ENCODE data around the gene DESI1. TPM values are rescaled to one million over a fixed set of nuclear protein-coding genes. Genes with fewer than 3 reads are reported as not detected.
"Not testable (repeated sequence)": the region's sequence is repeated elsewhere in the genome, so short reads cannot be mapped to it uniquely, and the experiment has no call there.

The DESI1 gene
- total RNA-seq, 2 donors from 2014 or later = 16.3 to 19.1 TPM

DNA sequence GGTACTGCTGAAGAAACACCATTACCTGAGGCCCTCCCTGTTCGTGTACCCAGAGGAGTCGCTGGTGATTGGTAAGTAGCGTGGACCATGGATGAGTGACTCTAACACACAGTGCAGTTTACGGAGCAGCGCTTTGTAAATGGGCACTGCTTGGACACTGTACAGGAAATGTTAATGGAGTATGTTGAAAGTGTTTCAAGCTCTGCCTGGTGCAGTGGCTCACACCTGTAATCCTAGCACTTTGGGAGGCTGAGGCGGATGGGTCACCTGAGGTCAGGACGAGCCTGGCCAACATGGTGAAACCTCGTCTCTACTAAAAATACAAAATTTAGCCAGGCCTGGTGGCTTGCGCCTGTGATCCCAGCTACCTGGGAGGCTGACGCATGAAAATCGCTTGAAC is 30.0 kb upstream of the DESI1 start:
- no peaks in the 10 kb centered on the region for H3K27me3 Mint-ChIP-seq
- no peaks in the 10 kb centered on the region for H3K4me1 Mint-ChIP-seq
- no peaks in the 10 kb centered on the region for H3K9me3 ChIP-seq (ENCODE audit: control insufficient read depth, low read length, poor library complexity, severe bottlenecking)
- no peaks in the 10 kb centered on the region for H3K36me3 Mint-ChIP-seq (ENCODE audit: low read depth)
- ATAC-seq = no peak
- no peak for DNase-seq
- H3K4me3 Mint-ChIP-seq = no peak overlapping the region
- H3K27ac Mint-ChIP-seq = no peak overlapping the region

DNA sequence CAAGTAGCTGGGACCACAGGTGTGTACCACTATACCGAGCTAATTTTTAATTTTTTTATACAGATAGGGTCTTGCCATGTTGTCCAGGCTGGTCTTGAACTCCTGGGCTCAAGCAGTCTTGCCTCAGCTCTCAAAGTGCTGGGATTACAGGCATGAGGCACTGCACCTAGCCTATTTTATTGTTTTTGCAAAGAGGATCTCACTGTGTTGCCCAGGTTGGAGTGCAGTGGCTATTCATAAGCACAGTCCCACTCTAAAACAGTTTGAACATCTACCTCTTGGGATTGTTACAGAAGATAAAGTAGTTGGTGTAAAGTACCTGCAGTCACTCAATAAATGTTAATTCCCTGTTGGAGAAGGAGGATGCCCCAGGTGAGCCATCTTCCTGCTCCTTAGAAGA is 29.4 kb upstream of the DESI1 start:
- ATAC-seq = no peak
- no peaks in the 10 kb centered on the region for H3K9me3 ChIP-seq (ENCODE audit: control insufficient read depth, low read length, poor library complexity, severe bottlenecking)
- H3K36me3 Mint-ChIP-seq (ENCODE audit: low read depth) = no peaks in the 10 kb centered on the region
- H3K27ac Mint-ChIP-seq = no peak overlapping the region
- no peak overlapping the region for H3K4me3 Mint-ChIP-seq
- DNase-seq = no peak
- H3K4me1 Mint-ChIP-seq = no peaks in the 10 kb centered on the region
- H3K27me3 Mint-ChIP-seq = no peaks in the 10 kb centered on the region

DNA sequence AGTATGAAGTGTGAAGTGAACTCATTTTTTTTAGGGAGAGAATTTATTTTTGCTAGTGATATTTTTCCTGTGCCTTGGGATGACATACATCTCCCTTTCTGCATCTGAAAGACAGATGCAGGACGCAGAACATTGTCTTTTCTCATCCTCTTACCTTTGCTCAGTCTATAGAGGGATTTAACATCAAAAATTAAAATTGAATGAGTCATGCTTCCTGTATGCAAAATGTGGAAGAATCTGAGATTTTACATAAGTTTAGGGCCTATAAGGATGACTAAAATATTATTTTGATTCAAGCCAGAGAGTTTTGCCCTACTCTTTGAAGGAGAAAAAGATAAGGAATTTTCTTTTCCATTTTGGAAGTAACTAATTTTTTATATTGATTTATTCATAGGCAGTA is 27.6 kb upstream of the DESI1 start:
- no peak overlapping the region for H3K27ac Mint-ChIP-seq
- no peaks in the 10 kb centered on the region for H3K9me3 ChIP-seq (ENCODE audit: control insufficient read depth, low read length, poor library complexity, severe bottlenecking)
- H3K27me3 Mint-ChIP-seq = no peaks in the 10 kb centered on the region
- ATAC-seq (no peak), DNase-seq (no peak)
- no peaks in the 10 kb centered on the region for H3K36me3 Mint-ChIP-seq (ENCODE audit: low read depth)
- no peaks in the 10 kb centered on the region for H3K4me1 Mint-ChIP-seq
- no peak overlapping the region for H3K4me3 Mint-ChIP-seq

GRCh38 chr22:41647771-41648170 is 26.9 kb upstream of the DESI1 start:
- H3K4me1 Mint-ChIP-seq = no peaks in the 10 kb centered on the region
- H3K27ac Mint-ChIP-seq = no peak overlapping the region
- H3K36me3 Mint-ChIP-seq (ENCODE audit: low read depth) = no peaks in the 10 kb centered on the region
- H3K4me3 Mint-ChIP-seq = no peak overlapping the region
- DNase-seq (no peak), ATAC-seq (no peak)
- H3K27me3 Mint-ChIP-seq = no peaks in the 10 kb centered on the region
- H3K9me3 ChIP-seq (ENCODE audit: control insufficient read depth, low read length, poor library complexity, severe bottlenecking) = no peaks in the 10 kb centered on the region

GRCh38 chr22:41642331-41643110 is 21.7 kb upstream of the DESI1 start:
- no peaks in the 10 kb centered on the region for H3K36me3 Mint-ChIP-seq (ENCODE audit: low read depth)
- H3K4me3 Mint-ChIP-seq = no peak overlapping the region
- no peaks in the 10 kb centered on the region for H3K4me1 Mint-ChIP-seq
- no peak for ATAC-seq
- no peaks in the 10 kb centered on the region for H3K9me3 ChIP-seq (ENCODE audit: control insufficient read depth, low read length, poor library complexity, severe bottlenecking)
- H3K27me3 Mint-ChIP-seq = no peaks in the 10 kb centered on the region
- no peak overlapping the region for H3K27ac Mint-ChIP-seq
- DNase-seq = no peak

GRCh38 chr22:41641854-41642253 is 21.0 kb upstream of the DESI1 start:
- no peak for DNase-seq
- H3K9me3 ChIP-seq (ENCODE audit: control insufficient read depth, low read length, poor library complexity, severe bottlenecking) = no peaks in the 10 kb centered on the region
- Mint-ChIP-seq H3K27me3 (no peaks in the 10 kb centered on the region), H3K27ac (peak overlapping the region; percentile 27), H3K4me1 (no peaks in the 10 kb centered on the region), H3K4me3 (no peak overlapping the region), H3K36me3 (ENCODE audit: low read depth) (no peaks in the 10 kb centered on the region)
- no peak for ATAC-seq

DNA sequence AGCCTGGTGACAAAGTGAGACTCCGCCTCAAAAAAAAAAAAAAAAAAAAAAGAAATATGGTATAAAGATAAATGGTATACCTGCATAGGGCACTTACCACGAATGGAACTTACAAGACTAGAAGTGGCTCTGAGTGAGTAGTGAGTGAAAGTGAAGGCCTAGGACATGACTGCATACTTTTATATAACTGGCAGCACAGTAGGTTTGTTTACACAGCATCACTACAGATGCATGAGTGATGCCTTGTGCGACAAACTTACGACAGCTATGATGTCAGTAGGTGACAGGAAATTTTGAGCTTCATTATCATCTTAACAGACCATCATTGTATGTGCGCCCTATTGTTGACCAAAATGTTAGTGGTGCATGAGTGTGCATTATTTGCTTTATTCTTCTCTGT is 17.9 kb upstream of the DESI1 start:
- Mint-ChIP-seq H3K27me3 (no peaks in the 10 kb centered on the region), H3K4me3 (no peak overlapping the region), H3K4me1 (no peaks in the 10 kb centered on the region), H3K27ac (no peak overlapping the region), H3K36me3 (ENCODE audit: low read depth) (peaks cover 3% of the 10 kb centered on the region)
- no peak for DNase-seq
- no peak for ATAC-seq
- no peaks in the 10 kb centered on the region for H3K9me3 ChIP-seq (ENCODE audit: control insufficient read depth, low read length, poor library complexity, severe bottlenecking)

GRCh38 chr22:41638124-41638523 is 17.3 kb upstream of the DESI1 start:
- no peak for ATAC-seq
- peaks cover 3% of the 10 kb centered on the region for H3K36me3 Mint-ChIP-seq (ENCODE audit: low read depth)
- H3K27ac Mint-ChIP-seq = no peak overlapping the region
- no peaks in the 10 kb centered on the region for H3K4me1 Mint-ChIP-seq
- no peaks in the 10 kb centered on the region for H3K27me3 Mint-ChIP-seq
- no peak overlapping the region for H3K4me3 Mint-ChIP-seq
- DNase-seq = no peak
- no peaks in the 10 kb centered on the region for H3K9me3 ChIP-seq (ENCODE audit: control insufficient read depth, low read length, poor library complexity, severe bottlenecking)

GRCh38 chr22:41637623-41638022 is 16.8 kb upstream of the DESI1 start:
- H3K27ac Mint-ChIP-seq; H3K4me1 Mint-ChIP-seq; H3K9me3 ChIP-seq (ENCODE audit: control insufficient read depth, low read length, poor library complexity, severe bottlenecking); H3K36me3 Mint-ChIP-seq (ENCODE audit: low read depth); ATAC-seq; H3K4me3 Mint-ChIP-seq; H3K27me3 Mint-ChIP-seq; DNase-seq: not testable (repeated sequence)

DNA sequence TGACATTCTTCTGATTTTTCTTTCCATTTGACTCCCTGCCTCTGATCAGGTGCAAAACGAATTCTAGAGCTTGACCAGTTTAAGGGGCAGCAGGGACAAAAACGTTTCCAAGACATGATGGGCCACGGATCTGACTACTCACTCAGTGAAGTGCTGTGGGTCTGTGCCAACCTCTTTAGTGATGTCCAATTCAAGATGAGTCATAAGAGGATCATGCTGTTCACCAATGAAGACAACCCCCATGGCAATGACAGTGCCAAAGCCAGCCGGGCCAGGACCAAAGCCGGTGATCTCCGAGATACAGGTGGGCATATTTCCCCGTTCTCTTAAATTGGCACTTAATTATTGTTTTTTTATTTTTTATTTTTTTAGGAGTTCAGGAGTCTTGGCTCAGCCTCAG is 15.6 kb upstream of the DESI1 start:
- no peak for DNase-seq
- H3K9me3 ChIP-seq (ENCODE audit: control insufficient read depth, low read length, poor library complexity, severe bottlenecking) = no peaks in the 10 kb centered on the region
- H3K27ac Mint-ChIP-seq = no peak overlapping the region
- no peak for ATAC-seq
- H3K36me3 Mint-ChIP-seq (ENCODE audit: low read depth) = peaks cover 3% of the 10 kb centered on the region
- H3K27me3 Mint-ChIP-seq = no peaks in the 10 kb centered on the region
- no peaks in the 10 kb centered on the region for H3K4me1 Mint-ChIP-seq
- no peak overlapping the region for H3K4me3 Mint-ChIP-seq

DNA sequence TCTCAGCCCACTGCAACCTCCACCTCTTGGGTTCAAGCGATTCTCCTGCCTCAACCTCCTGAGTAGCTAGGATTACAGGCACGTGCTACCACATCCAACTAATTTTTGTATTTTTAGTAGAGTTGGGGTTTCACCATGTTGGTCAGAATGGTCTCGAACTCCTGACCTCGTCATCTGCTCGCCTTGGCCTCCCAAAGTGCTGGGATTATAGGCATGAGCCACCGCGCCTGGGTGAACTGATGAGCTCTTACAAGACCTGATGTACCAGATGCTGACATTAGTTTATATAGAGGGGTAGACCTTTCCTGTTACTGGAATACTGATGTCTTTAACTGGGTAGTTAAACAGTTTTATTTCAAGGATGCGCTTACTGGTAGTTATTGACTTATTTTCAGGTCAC is 13.8 kb upstream of the DESI1 start:
- not testable (repeated sequence) for ATAC-seq; H3K27me3 Mint-ChIP-seq; H3K36me3 Mint-ChIP-seq (ENCODE audit: low read depth); H3K9me3 ChIP-seq (ENCODE audit: control insufficient read depth, low read length, poor library complexity, severe bottlenecking); H3K27ac Mint-ChIP-seq; H3K4me1 Mint-ChIP-seq; DNase-seq; H3K4me3 Mint-ChIP-seq

DNA sequence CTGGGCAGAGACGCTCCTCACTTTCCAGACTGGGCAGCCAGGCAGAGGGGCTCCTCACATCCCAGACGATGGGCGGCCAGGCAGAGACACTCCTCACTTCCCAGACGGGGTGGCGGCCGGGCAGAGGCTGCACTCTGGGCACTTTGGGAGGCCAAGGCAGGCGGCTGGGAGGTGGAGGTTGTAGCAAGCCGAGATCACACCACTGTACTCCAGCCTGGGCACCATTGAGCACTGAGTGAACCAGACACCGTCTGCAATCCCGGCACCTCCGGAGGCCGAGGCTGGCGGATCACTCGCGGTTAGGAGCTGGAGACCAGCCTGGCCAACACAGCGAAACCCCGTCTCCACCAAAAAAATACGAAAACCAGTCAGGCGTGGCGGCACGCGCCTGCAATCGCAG is 10.8 kb upstream of the DESI1 start:
- H3K27me3 Mint-ChIP-seq; H3K4me1 Mint-ChIP-seq; DNase-seq; ATAC-seq; H3K4me3 Mint-ChIP-seq; H3K36me3 Mint-ChIP-seq (ENCODE audit: low read depth); H3K9me3 ChIP-seq (ENCODE audit: control insufficient read depth, low read length, poor library complexity, severe bottlenecking): not testable (repeated sequence)
- H3K27ac Mint-ChIP-seq = peak overlapping the region; percentile 3

DNA sequence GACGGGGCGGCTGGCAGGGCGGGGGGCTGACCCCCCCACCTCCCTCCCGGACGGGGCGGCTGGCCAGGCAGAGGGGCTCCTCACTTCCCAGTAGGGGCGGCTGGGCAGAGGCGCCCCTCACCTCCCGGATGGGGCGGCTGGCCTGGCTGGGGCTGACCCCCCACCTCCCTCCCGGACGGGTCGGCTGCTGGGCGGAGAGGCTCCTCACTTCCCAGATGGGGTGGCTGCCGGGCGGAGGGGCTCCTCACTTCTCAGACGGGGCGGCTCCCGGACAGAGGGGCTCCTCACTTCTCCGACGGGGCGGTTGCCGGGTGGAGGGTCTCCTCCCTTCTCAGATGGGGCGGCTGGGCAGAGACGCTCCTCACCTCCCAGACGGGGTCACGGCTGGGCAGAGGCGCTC is 10.3 kb upstream of the DESI1 start:
- H3K27ac Mint-ChIP-seq; H3K27me3 Mint-ChIP-seq; H3K36me3 Mint-ChIP-seq (ENCODE audit: low read depth); H3K4me1 Mint-ChIP-seq; ATAC-seq; DNase-seq; H3K9me3 ChIP-seq (ENCODE audit: control insufficient read depth, low read length, poor library complexity, severe bottlenecking); H3K4me3 Mint-ChIP-seq: not testable (repeated sequence)

GRCh38 chr22:41625577-41625976 is 4.7 kb upstream of the DESI1 start:
- Mint-ChIP-seq H3K4me3 (no peak overlapping the region), H3K27me3 (no peaks in the 10 kb centered on the region), H3K27ac (peak overlapping the region; percentile 54), H3K4me1 (peaks cover 20% of the 10 kb centered on the region), H3K36me3 (ENCODE audit: low read depth) (peaks cover 5% of the 10 kb centered on the region)
- H3K9me3 ChIP-seq (ENCODE audit: control insufficient read depth, low read length, poor library complexity, severe bottlenecking) = no peaks in the 10 kb centered on the region
- no peak for ATAC-seq
- DNase-seq = no peak
